ENCODE data around the gene DNASE1L2.

The DNASE1L2 gene

DNA sequence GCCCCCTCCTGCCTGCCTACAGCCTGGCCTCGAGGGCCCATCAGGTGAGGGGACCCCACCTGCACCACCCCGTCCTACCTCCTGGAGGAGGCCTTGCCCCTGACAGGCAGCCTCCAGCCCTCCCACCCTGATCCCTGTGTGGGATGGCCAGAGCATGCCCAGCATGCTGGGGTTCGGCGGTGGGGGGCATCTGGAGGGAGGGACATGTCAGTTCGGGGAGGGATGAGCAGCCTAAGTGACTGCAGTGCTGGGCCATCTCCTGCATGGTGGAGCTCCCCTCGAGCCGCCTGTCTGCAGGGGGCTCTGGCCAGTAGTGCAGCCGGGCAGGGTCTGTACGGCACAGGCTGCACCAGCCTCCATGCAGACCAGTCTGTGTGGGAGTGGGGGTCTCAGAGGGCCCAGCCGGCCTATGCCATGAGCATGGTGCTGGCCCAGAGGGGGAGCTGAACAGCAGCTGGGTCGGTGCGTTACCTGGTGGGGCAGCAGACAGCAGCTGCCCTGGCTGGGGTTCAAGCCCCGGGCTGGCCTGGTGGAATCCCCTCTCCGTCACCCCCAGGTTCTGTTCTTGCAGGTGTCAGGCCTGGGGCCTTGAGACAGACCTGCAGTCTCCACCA, 35.7 kb downstream of the DNASE1L2 start:
- DNase-seq, result no peak

- DNase-seq, result no peak
Measured at GRCh38 chr16:2273484-2273883, 37.2 kb downstream of the DNASE1L2 start.

DNA sequence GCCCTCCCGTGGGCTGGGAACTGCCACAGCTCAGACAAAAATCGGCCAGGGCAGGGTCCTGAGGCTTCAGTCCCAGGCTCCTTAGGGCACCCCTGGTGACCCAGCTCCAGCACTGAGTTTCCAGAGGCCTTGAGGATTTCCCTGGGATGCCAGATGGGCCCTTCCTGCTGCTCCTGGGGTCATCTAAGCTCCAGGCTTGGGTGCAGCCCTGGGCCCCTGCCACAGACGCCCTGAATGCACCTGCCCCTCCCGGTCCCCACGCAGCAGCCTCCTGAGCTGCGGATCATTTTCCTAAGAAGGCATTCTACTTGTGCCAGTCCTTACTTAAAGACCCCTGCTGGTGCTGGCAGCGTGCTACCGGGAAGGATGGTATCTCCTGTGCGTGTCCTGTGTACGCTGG, 37.7 kb downstream of the DNASE1L2 start:
- no peak for DNase-seq

DNA sequence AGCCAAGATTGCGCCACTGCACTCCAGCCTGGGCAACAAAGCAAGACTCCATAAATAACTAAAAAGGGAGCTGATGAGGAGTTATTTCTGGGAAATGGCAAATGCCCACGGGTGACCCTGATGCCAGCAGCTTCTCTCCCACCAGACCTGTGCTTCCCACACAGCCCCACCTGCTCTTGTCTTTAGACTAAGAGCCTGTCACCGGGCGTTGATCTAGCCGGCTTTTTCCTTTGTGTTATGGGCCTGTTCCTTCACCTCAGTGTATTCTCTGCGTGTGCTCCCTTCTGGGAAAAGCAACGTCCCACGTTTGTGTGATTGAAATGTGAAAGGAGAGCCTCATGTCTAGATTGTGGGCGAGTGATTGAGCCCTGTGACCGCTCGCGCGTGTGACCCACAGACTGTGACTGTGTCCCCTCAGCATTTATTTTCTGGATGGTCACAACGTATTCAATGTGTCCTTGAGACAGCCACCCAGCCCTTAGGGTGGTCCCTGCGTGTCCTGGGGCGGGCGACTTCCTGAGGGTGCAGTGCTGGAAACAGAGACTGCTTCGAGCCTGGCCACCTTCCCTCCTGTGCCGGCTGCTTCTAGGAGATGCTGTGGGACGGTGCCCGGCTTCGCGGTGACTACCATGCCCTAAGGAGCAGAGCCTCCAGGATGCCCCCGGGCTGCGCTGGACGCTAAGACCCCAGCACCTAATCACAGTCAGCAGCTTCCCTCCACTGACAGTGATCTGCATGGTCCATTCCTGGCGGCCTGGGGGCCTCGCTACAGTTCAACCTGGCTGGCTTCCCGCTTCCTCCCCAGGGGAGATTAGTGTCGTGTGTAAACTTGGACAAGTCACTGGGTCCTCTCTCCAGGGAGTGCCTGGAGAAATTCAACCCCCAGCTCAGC, 39.5 kb downstream of the DNASE1L2 start:
- no peak for DNase-seq

DNA sequence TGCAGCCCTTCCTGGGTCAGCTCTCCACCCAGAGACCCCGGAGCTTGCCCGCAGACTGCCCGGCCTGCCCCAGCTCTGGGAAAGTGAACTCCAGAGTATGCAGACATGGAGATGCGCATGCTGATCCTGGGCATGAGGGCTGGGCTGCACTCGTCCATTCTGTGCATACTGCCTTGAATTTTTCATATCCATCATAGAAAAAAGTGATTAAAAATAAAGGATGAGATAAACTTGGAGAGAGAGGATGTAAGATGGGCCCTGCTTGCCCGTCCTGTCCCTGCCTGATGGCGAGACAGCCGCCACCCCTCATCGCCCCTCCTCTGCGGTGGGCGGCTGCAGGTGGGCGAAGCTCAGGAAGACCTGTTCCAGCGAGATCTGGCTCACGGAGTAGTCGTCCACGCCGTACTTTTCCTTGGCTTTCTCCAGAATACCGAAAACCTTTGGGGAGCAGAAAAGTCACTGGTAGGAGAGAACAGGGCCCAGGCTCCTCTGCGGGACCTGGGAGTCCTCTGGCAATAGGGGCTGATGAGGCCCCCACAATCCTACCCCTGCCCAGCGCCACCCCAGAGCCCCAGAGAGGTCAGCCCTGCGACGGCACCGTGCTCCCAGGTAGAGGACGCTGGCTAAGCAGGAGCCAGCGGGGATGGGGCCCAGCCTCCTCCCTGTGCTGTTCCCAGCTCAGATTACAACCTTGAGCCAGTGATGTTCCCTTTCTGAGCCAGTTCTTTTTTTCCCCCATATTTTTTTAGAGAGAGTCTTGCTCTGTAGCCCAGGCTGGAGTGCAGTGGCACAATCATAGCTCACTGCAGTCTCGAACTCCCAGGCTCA, 40.3 kb downstream of the DNASE1L2 start:
- DNase-seq, result no peak

DNA sequence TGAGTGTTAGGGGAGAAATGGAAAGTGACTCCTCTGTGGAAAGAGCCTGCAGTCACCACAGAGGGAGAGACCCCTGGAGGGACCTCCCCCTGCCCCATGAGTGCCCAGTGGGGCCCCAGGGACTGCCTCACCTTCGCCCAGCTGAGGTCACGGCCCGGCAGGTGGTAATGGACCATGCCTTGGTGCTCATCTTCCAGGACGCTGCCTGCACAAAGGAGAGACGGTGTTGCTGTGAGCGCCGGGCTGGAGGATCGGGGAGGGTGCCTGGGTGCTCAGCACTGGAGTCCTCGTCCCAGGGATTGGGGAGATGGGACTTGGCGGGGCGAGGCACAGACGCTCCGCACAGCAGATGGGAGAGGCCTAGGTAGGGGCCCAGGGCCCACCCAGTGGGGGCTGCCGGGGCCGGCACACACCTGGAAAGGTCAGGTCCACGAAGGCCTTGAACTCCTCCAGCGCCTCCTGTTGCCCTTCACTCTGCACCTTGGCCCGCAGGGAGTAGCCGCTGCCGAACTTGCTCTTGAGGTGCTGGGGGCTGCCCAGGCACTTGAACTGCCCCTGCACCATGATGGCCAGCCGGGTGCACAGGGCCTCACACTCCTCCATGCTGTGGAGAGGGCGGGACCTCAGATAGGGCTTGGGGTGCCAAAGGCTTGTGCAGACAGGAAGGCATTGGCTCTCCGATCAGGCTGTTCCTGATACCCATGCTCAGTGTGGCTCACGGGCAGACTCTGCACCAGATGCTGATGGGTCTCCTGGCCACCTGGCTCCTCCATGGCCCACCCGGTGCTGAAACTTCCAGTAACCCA, 41.4 kb downstream of the DNASE1L2 start:
- no peak for DNase-seq

DNA sequence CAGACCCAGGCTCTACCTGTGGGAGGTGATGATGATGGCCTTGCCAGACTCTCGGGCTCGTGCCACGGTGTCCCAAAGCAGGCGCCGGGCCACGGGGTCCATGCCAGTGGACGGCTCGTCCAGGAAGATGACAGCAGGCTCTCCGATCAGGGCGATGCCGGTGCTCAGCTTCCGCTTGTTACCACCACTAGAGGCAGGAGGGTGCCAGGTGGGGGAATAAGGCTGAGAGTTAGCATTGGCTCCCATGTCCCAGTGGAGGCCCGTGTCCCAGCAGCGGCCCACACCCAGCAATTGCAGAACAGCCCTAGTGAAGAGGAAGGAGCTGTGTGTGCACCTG, 42.0 kb downstream of the DNASE1L2 start:
- DNase-seq, result no peak

GRCh38 chr16:2278956-2279800, 42.9 kb downstream of the DNASE1L2 start:
- DNase-seq, result no peak

GRCh38 chr16:2280461-2280860, 44.2 kb downstream of the DNASE1L2 start:
- DNase-seq, result no peak

- DNase-seq, result no peak
Measured at GRCh38 chr16:2280981-2281542, 44.8 kb downstream of the DNASE1L2 start.

DNA sequence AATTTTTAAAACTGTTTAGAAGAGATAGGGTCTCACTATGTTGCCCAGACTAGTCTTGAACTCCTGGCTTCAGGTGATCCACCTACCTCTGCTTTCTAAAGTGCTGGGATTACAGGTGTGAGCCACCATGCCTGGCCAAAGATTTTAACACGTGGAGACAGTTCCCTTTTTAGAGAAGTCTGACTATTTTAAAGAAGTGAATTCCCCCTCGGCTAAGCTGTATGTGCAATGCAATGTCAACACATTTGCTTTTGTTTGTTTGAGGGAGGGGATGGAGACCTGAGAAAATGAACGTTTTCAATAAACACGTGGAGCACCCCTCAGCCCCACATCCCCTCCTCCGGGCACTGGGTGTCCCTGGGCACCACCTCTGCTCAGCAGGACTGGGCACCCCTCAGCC, 46.0 kb downstream of the DNASE1L2 start:
- no peak for DNase-seq

- no peak for DNase-seq
Measured at GRCh38 chr16:2282866-2283555, 46.8 kb downstream of the DNASE1L2 start.

- no peak for DNase-seq
Measured at GRCh38 chr16:2284001-2284770, 47.9 kb downstream of the DNASE1L2 start.

GRCh38 chr16:2284797-2285576, 48.7 kb downstream of the DNASE1L2 start:
- no peak for DNase-seq

- DNase-seq, result no peak
Measured at GRCh38 chr16:2285731-2286191, 49.5 kb downstream of the DNASE1L2 start.

DNA sequence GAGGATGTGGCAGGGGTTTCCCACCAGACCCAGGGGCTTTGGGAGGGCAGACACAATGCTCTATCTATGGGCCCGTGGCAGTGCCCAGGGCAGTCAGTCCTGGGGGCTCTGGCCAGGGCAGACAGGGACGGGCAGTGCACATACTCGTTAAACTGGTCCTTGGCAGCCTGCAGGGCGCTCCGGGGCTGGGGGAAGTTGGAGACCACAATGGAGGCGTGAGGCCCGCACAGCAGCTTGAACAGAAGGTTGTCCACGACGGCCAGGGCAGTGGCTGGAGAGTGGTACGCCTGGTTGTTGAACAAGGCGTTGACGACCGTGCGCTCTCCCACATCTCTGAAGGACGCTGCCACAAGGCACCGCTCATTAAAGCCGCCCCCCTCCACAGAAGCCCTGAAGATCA, 50.3 kb downstream of the DNASE1L2 start:
- no peak for DNase-seq

DNA sequence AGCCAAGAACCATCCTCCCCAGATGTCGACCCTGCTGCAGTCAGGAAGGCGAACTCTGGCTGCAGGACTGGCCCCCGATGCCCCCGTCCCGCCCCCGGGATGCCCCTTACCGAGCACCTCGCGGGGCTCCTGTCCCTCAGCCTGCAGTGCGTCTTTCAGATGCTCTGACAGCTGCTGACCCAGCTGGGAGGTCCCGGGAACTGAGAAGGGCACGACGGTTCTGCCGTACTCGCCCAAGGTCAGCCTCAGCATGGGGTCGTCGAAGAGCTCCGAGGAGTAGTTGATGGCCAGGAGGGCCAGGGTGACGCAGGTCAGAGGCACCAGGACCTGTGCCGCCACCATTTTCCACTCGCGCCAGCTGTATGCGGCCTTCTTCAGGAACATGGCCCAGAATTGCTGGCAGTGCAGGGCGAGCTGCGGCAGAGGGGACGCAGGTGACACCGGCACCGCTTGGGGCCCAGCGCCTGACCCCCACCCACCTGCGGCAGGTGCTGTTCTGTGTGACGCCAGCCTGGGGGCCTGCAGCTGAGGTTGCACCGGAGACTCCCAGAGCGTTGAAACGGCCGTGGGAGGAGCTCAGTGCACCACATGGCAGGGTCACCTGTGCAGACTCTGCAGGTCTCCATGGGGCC, 51.8 kb downstream of the DNASE1L2 start:
- no peak for DNase-seq
